Naive thymus-derived CD4-positive, alpha-beta T cell (primary cell): ENCODE results near the gene PCCA. TPM values are rescaled to one million over a fixed set of nuclear protein-coding genes. Genes with fewer than 3 reads are reported as not detected.

Source experiments
- ATAC-seq: fragments of 150-1000 bp; cut with Tn5 transposase; 2 replicates; pipeline ENCODE4 v1.10.0; 2021; ENCODE audit warnings: mild to moderate bottlenecking, moderate library complexity
- CTCF ChIA-PET: fragments of 350-600 bp; sonication (Branson Sonifier 250); formaldehyde crosslinking; loops from one replicate; lab custom pipeline; 2021; ENCODE audit warnings: antibody characterized with exemption; lab: Charles Lee
- POLR2A ChIA-PET: fragments of 350-600 bp; sonication (Branson Sonifier 250); formaldehyde crosslinking; loops from one replicate; lab custom pipeline; 2021; ENCODE audit warnings: antibody characterized with exemption, inconsistent platforms; lab: Charles Lee
- DNase-seq, 9 donors: peaks; one replicate each; pipeline versions ENCODE4 v3.0.0 to v3.0.0-alpha.2; 2020 to 2022; ENCODE audit warnings: mixed read lengths in 1 of 9
- H3K27ac ChIP-seq: one replicate; pipeline ENCODE4 v1.7.0; 2013; ENCODE audit warnings: mild to moderate bottlenecking, low read depth, low read length, moderate library complexity
- H3K27me3 ChIP-seq, 2 donors: one replicate each; pipeline ENCODE4 v1.7.0; 2013; ENCODE audit warnings: low read length in 2 of 2, mild to moderate bottlenecking in 2 of 2, moderate library complexity in 2 of 2; ENCODE audit not compliant: control insufficient read depth in 2 of 2, insufficient read depth in 2 of 2
- H3K36me3 ChIP-seq, 3 experiments: 1 replicate in 2 of 3; 2 replicates in 1 of 3; pipeline ENCODE4 v1.7.0; 2013; ENCODE audit warnings: low read length in 3 of 3, mild to moderate bottlenecking in 3 of 3, moderate library complexity in 1 of 3; ENCODE audit not compliant: insufficient read depth in 3 of 3, control insufficient read depth in 2 of 3
- H3K4me1 ChIP-seq, 2 donors: one replicate each; pipeline ENCODE4 v1.7.0; 2013; ENCODE audit warnings: low read length in 2 of 2, mild to moderate bottlenecking in 2 of 2, moderate library complexity in 1 of 2; ENCODE audit not compliant: control insufficient read depth in 2 of 2, insufficient read depth in 2 of 2
- H3K4me3 ChIP-seq: 2 replicates; pipeline ENCODE4 v1.7.0; 2013; ENCODE audit warnings: mild to moderate bottlenecking, low read length
- H3K9me3 ChIP-seq, 3 experiments: 1 replicate in 2 of 3; 2 replicates in 1 of 3; pipeline ENCODE4 v1.7.0; 2013; ENCODE audit warnings: low read length in 3 of 3; ENCODE audit not compliant: control insufficient read depth in 2 of 3
- H3K27ac Mint-ChIP-seq, 9 donors: one replicate each; pipeline ENCODE4 v1.8.0; 2020 to 2022; ENCODE audit warnings: mixed read lengths in 9 of 9, mild to moderate bottlenecking in 8 of 9, moderate library complexity in 5 of 9, inconsistent platforms in 2 of 9
- H3K27me3 Mint-ChIP-seq, 5 donors: one replicate each; pipeline ENCODE4 v1.8.0; 2021 to 2022; ENCODE audit warnings: mixed read lengths in 5 of 5, mild to moderate bottlenecking in 1 of 5
- H3K36me3 Mint-ChIP-seq, 5 donors: one replicate each; pipeline ENCODE4 v1.8.0; 2020 to 2022; ENCODE audit warnings: mixed read lengths in 5 of 5, mild to moderate bottlenecking in 3 of 5, inconsistent platforms in 1 of 5
- H3K4me1 Mint-ChIP-seq, 7 donors: one replicate each; pipeline ENCODE4 v1.8.0; 2020 to 2022; ENCODE audit warnings: mixed read lengths in 7 of 7, mild to moderate bottlenecking in 3 of 7, inconsistent platforms in 1 of 7
- H3K4me3 Mint-ChIP-seq, 10 donors: one replicate each; pipeline ENCODE4 v1.8.0; 2020 to 2022; ENCODE audit warnings: mild to moderate bottlenecking in 10 of 10, mixed read lengths in 10 of 10, moderate library complexity in 6 of 10, inconsistent platforms in 2 of 10
- H3K9me3 Mint-ChIP-seq, 11 donors: one replicate each; pipeline ENCODE4 v1.8.0; 2020 to 2022; ENCODE audit warnings: mixed read lengths in 11 of 11, mild to moderate bottlenecking in 4 of 11, inconsistent platforms in 1 of 11, moderate library complexity in 1 of 11
- intact Hi-C, 2 donors: fragments of 100-400 bp; cut with micrococcal nuclease; formaldehyde crosslinking; loops; one replicate each; pipeline ENCODE4 v1.15.1; 2023
- polyA plus RNA-seq, 2 donors: library from polyadenylated mRNA; unstranded; fragments of 300-500 nt; fragmentation: Illumina TruSeq; gene quantifications; one replicate each; pipeline ENCODE4 v1.2.3, GENCODE V29; 2021
- total RNA-seq, 6 experiments: library from RNA in 5 of 6; stranded (reverse) in 5 of 6; gene quantifications; 1 replicate in 5 of 6; 2 replicates in 1 of 6; pipeline ENCODE4 v1.2.3 and lab custom pipeline; 2021 to 2026

The PCCA gene
- total and polyA plus RNA-seq, 7 experiments from 2014 or later, result 7.3 to 14.6 (median 11.3) TPM

DNA sequence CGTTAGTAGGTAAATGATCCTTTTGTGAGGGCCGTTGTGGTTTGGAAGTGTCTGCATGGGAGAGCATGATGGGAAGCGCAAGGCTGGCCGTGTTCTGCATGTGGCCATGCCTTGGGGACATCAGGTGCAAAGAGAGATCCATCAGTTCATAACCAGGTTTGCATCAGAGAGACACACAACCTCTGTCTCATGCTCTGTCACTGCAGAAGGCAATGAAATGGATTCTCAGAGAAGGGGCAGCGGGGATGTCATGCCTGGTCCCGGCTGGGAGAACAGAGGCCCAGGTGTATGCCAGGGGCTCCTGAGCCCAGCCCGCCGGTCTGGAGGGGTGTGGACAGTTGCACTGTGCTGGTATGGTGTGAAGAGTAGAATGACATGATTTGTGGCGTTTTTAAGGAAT is 439.5 kb downstream of the PCCA start:
- H3K9me3 ChIP-seq, result no peaks in the 10 kb centered on the region
- intact Hi-C loops, result no loop called here
- no peaks in the 10 kb centered on the region for H3K36me3 ChIP-seq
- DNase-seq (no peak), ATAC-seq (no peak)
- Mint-ChIP-seq H3K9me3 (peaks cover 0 to 3% (median 0%) of the 10 kb centered on the region in 11 donors), H3K4me3 (no peak overlapping the region), H3K36me3 (peaks cover 0 to 50% (median 8%) of the 10 kb centered on the region in 5 donors), H3K27ac (peak overlapping the region in 1 of 9 donors; percentile 15), H3K27me3 (no peaks in the 10 kb centered on the region), H3K4me1 (peaks cover 0 to 6% (median 0%) of the 10 kb centered on the region in 7 donors)
- CTCF ChIA-PET, result no interaction called here
- H3K4me1 ChIP-seq, result no peaks in the 10 kb centered on the region
- H3K27me3 ChIP-seq, result no peaks in the 10 kb centered on the region
- H3K27ac ChIP-seq, result no peak overlapping the region
- POLR2A ChIA-PET, result no interaction called here
- no peak overlapping the region for H3K4me3 ChIP-seq

DNA sequence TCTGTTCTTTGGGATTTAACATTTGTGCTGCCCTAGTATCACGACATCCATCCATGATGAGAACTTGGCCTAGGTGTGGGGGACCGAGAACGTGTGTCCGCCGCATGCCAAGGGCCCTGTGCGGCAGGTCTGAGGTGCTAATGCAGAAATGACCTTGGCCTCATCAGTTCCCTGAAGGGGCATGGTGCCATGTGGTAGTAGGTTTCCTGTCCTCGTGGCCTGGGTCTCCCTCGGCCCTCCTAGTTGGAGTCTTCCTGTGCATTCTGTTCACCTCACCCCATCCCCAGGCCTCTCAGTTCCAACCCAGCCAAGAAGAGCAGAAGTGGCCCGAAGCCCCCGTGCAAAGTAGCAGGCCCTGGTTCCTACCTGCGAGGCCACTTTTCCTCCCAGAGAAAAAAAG is 439.9 kb downstream of the PCCA start:
- H3K4me1 Mint-ChIP-seq, result peaks cover 0 to 6% (median 0%) of the 10 kb centered on the region in 7 donors
- Histone ChIP-seq H3K9me3 (no peaks in the 10 kb centered on the region), H3K27me3 (no peaks in the 10 kb centered on the region), H3K36me3 (no peaks in the 10 kb centered on the region), H3K27ac (no peak overlapping the region), H3K4me3 (no peak overlapping the region), H3K4me1 (no peaks in the 10 kb centered on the region)
- ChIA-PET POLR2A (no interaction called here), CTCF (no interaction called here)
- H3K27ac Mint-ChIP-seq, result no peak overlapping the region
- H3K4me3 Mint-ChIP-seq, result no peak overlapping the region
- DNase-seq (no peak), ATAC-seq (no peak)
- no peaks in the 10 kb centered on the region for H3K27me3 Mint-ChIP-seq
- H3K9me3 Mint-ChIP-seq, result peaks cover 0 to 3% (median 0%) of the 10 kb centered on the region in 11 donors
- intact Hi-C loops, result no loop called here
- peaks cover 0 to 50% (median 8%) of the 10 kb centered on the region in 5 donors for H3K36me3 Mint-ChIP-seq

DNA sequence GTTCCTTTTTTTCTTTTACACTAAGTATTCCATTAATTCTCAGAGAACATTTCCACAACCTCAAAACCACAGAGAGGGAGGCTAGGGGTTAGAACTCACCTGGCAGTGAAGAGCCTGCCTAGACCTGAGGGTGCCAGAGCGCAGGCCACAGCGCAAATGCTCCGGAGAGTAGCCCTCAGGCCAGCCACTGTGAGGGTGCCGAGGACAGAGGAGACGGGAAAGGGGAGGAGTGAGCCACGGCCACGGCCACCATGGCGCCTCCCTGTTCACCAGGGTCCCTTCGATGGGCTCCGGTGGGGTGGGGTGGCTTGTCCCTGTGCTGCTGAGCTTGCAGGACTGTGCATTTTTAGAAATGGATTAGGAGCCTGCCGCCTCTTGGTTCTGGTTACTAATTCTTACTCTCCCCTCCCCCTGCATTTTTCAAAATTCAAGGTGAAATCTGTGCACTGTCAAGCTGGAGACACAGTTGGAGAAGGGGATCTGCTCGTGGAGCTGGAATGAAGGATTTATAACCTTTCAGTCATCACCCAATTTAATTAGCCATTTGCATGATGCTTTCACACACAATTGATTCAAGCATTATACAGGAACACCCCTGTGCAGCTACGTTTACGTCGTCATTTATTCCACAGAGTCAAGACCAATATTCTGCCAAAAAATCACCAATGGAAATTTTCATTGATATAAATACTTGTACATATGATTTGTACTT is 440.9 kb downstream of the PCCA start:
- Histone ChIP-seq H3K9me3 (no peaks in the 10 kb centered on the region), H3K4me1 (no peaks in the 10 kb centered on the region), H3K27me3 (no peaks in the 10 kb centered on the region), H3K4me3 (no peak overlapping the region), H3K27ac (no peak overlapping the region), H3K36me3 (no peaks in the 10 kb centered on the region)
- Mint-ChIP-seq H3K9me3 (peaks cover 0 to 3% (median 0%) of the 10 kb centered on the region in 11 donors), H3K27me3 (no peaks in the 10 kb centered on the region), H3K36me3 (peaks cover under 1 to 46% (median 6%) of the 10 kb centered on the region in 5 donors), H3K4me1 (peaks cover 0 to 3% (median 0%) of the 10 kb centered on the region in 7 donors), H3K4me3 (no peak overlapping the region), H3K27ac (peak overlapping the region in 1 of 9 donors; percentile 24)
- intact Hi-C loops, result no loop called here
- DNase-seq (no peak), ATAC-seq (no peak)
- ChIA-PET CTCF (no interaction called here), POLR2A (interaction anchor here (0.5 kb wide), 1 partner anchor 103 kb away, joined by 3 read pairs; no protein-coding TSS in a partner anchor)

DNA sequence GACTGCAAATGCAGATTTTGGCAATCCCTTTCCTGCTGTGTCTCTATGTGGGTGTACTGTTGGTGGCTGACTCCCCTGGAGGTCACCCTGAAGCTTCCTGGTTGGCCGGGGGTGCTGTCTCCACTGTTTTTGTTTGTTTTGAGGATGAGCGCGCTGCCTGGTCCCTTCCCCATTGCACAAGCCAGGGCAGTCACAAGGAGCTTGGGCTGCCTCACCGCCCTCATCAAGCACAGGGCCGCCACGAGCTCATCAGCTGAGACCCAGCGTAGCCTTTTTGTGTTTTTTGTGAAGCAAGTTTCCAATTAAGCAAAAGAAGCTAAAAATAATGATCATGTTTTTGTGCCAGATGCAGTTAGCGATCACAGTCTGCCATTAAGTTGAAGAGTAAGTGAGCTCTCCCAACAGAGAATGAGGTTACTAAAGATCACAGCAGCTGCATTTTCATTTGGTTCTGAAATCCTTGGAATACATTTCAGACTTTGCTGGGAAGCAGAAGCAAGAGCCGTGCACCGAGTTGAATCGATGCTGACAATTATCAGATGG is 441.8 kb downstream of the PCCA start:
- peaks cover 0 to 3% (median 0%) of the 10 kb centered on the region in 11 donors for H3K9me3 Mint-ChIP-seq
- peaks cover 0 to 1% (median 0%) of the 10 kb centered on the region in 7 donors for H3K4me1 Mint-ChIP-seq
- Histone ChIP-seq H3K36me3 (no peaks in the 10 kb centered on the region), H3K27ac (no peak overlapping the region), H3K9me3 (no peaks in the 10 kb centered on the region), H3K4me3 (no peak overlapping the region), H3K4me1 (no peaks in the 10 kb centered on the region), H3K27me3 (no peaks in the 10 kb centered on the region)
- no peak overlapping the region for H3K4me3 Mint-ChIP-seq
- intact Hi-C loops, result no loop called here
- ATAC-seq (no peak), DNase-seq (no peak)
- ChIA-PET POLR2A (no interaction called here), CTCF (interaction anchor here (0.6 kb wide), 1 partner anchor 16 kb away, joined by 3 read pairs; no protein-coding TSS in a partner anchor)
- peaks cover 0 to 49% (median 4%) of the 10 kb centered on the region in 5 donors for H3K36me3 Mint-ChIP-seq
- H3K27me3 Mint-ChIP-seq, result no peaks in the 10 kb centered on the region
- peak overlapping the region in 1 of 9 donors; percentile 29 for H3K27ac Mint-ChIP-seq

DNA sequence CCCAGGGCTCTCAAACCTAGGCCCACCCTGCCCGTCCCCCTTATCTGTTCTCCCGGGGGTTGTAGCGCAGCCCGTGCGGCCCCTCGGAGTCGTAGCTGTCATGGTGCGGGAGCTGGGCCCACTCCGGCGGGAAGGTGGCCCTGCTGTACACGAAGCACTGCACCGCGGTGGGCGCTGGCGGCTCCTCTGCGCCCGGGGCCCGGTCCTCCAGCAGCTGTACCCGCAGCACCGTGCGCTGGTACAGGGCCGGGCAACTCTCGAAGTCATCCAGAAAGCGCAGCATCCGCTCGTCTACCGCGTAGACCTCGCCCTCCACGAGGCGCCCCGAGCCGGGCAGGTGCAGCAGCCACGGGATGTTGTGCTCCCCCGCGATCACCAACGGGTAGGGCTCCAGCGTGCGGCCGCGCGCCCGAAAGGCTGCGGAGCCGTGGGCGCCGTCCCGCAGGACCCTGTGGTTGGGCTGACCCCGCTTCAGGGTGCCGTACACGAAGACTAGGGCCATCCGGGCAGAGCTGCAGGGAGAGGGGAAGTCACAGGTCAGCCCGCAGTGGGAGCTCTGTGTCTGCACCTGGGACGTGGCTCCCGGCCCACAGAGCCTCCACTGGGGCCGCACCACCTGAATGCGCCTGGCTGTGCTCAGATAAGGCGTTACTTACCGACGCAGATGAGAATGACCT is 443.3 kb downstream of the PCCA start:
- H3K27ac Mint-ChIP-seq, result no peak overlapping the region
- peaks cover under 1 to 11% (median 6%) of the 10 kb centered on the region in 7 donors for H3K4me1 Mint-ChIP-seq
- no peaks in the 10 kb centered on the region for H3K27me3 Mint-ChIP-seq
- no peak overlapping the region for H3K4me3 Mint-ChIP-seq
- H3K9me3 Mint-ChIP-seq, result peaks cover 0 to 3% (median 0%) of the 10 kb centered on the region in 11 donors
- Histone ChIP-seq H3K27ac (no peak overlapping the region), H3K36me3 (no peaks in the 10 kb centered on the region), H3K4me1 (peaks cover 0 to 8% of the 10 kb centered on the region in 2 donors), H3K4me3 (no peak overlapping the region), H3K9me3 (no peaks in the 10 kb centered on the region), H3K27me3 (no peaks in the 10 kb centered on the region)
- intact Hi-C loops, result no loop called here
- ATAC-seq (no peak), DNase-seq (no peak)
- CTCF ChIA-PET, result no interaction called here
- peaks cover 0 to 49% (median 4%) of the 10 kb centered on the region in 5 donors for H3K36me3 Mint-ChIP-seq
- POLR2A ChIA-PET, result no interaction called here

DNA sequence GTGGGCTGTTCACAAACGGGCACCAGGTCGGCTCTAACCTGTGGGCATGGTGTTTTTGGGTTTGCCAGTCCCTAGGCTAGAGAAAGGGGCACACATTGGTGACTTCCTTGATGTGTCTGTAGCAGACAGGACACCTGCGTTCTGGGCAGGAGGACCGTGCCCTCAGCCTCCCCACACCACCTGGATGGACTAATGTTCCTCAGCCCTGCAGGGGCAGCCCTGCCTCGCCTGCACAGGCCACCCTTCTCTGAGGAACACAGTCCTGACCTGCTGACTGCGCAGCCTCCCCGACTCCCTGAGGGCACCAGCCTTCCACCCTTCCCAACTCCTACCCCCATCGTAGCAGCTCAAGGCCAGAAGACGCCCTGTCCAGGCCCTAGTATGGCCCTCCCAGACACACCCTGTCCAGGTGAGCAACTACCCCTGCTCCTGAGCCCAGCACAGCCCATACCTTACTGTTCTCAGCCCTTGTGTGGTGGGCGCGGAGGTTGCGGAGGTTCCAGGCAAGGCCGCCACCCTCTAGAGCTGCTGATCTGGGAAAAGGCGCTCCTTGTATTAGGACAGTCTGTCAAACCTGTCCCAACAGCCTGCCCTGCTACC is 444.0 kb downstream of the PCCA start:
- peaks cover 0 to 15% of the 10 kb centered on the region in 2 donors for H3K4me1 ChIP-seq
- H3K27ac ChIP-seq, result no peak overlapping the region
- peaks cover 0 to 47% (median 4%) of the 10 kb centered on the region in 5 donors for H3K36me3 Mint-ChIP-seq
- ChIA-PET POLR2A (no interaction called here), CTCF (no interaction called here)
- H3K36me3 ChIP-seq, result no peaks in the 10 kb centered on the region
- H3K27me3 ChIP-seq, result no peaks in the 10 kb centered on the region
- peaks cover 1 to 18% (median 11%) of the 10 kb centered on the region in 7 donors for H3K4me1 Mint-ChIP-seq
- H3K9me3 ChIP-seq, result no peaks in the 10 kb centered on the region
- H3K27me3 Mint-ChIP-seq, result no peaks in the 10 kb centered on the region
- peaks cover 0 to 3% (median 0%) of the 10 kb centered on the region in 11 donors for H3K9me3 Mint-ChIP-seq
- DNase-seq, result no peak
- no peak overlapping the region for H3K4me3 Mint-ChIP-seq
- no peak overlapping the region for H3K4me3 ChIP-seq
- ATAC-seq, result no peak
- intact Hi-C loops, result no loop called here
- H3K27ac Mint-ChIP-seq, result peak overlapping the region in 1 of 9 donors; percentile 14
